ENCODE measurements around the gene SCGB3A1. TPM values are rescaled to one million over a fixed set of nuclear protein-coding genes. Genes with fewer than 3 reads are reported as not detected.

Gene SCGB3A1
- total and polyA plus RNA-seq, 12 donors: 1.2 to 10.4 (median 1.6) TPM; not detected in 4

- H3K27ac ChIP-seq: no peak overlapping the region
- H3K9me3 ChIP-seq (replicated peaks in 1 of 3): no peaks in the 10 kb centered on the region
- H3K27me3 ChIP-seq: no peaks in the 10 kb centered on the region
- no peaks in the 10 kb centered on the region for H3K36me3 ChIP-seq (replicated peaks in 1 of 2)
- DNase-seq: no peak
- intact Hi-C loops (cut with DNase I): no loop called here
- peaks cover 0 to 6% of the 10 kb centered on the region in 2 donors for H3K4me1 ChIP-seq (replicated peaks in 1 of 2)
- no peak overlapping the region for H3K4me3 ChIP-seq
- WGBS, 4 donors: 86 to 92% (median 91%) methylated on average over 3 of the region's 3 CpGs
- no peak for TF ChIP-seq CTCF (IDR thresholded peaks at IDR 0.05)
- TF ChIP-seq POLR2A (IDR thresholded peaks at IDR 0.05): no peak
Observed at GRCh38 chr5:180563994-180564393, 27.3 kb downstream of the SCGB3A1 start.

- Histone ChIP-seq H3K36me3 (replicated peaks in 1 of 2) (no peaks in the 10 kb centered on the region), H3K4me1 (replicated peaks in 1 of 2) (peaks cover 0 to 6% of the 10 kb centered on the region in 2 donors), H3K27ac (no peak overlapping the region), H3K4me3 (no peak overlapping the region), H3K9me3 (replicated peaks in 1 of 3) (no peaks in the 10 kb centered on the region), H3K27me3 (no peaks in the 10 kb centered on the region)
- intact Hi-C loops (cut with DNase I): no loop called here
- DNase-seq: no peak
- TF ChIP-seq POLR2A (IDR thresholded peaks at IDR 0.05) (no peak), CTCF (IDR thresholded peaks at IDR 0.05) (no peak)
- 91 to 97% (median 94%) methylated on average over 11 of the region's 11 CpGs for WGBS, 4 donors
Observed at GRCh38 chr5:180558232-180558631, 33.1 kb downstream of the SCGB3A1 start.

GRCh38 chr5:180557217-180557809 is 34.0 kb downstream of the SCGB3A1 start:
- H3K4me3 ChIP-seq: no peak overlapping the region
- DNase-seq: no peak
- H3K9me3 ChIP-seq (replicated peaks in 1 of 3): no peaks in the 10 kb centered on the region
- intact Hi-C loops (cut with DNase I): no loop called here
- no peak overlapping the region for H3K27ac ChIP-seq
- 76 to 87% (median 82%) methylated on average over 2 of the region's 2 CpGs for WGBS, 4 donors
- TF ChIP-seq CTCF (IDR thresholded peaks at IDR 0.05) (no peak), POLR2A (IDR thresholded peaks at IDR 0.05) (no peak)
- no peaks in the 10 kb centered on the region for H3K27me3 ChIP-seq
- H3K36me3 ChIP-seq (replicated peaks in 1 of 2): no peaks in the 10 kb centered on the region
- H3K4me1 ChIP-seq (replicated peaks in 1 of 2): no peaks in the 10 kb centered on the region

- intact Hi-C loops (cut with DNase I): no loop called here
- 83 to 91% (median 89%) methylated on average over 7 of the region's 7 CpGs for WGBS, 4 donors
- no peaks in the 10 kb centered on the region for H3K9me3 ChIP-seq (replicated peaks in 1 of 3)
- H3K27me3 ChIP-seq: no peaks in the 10 kb centered on the region
- H3K36me3 ChIP-seq (replicated peaks in 1 of 2): no peaks in the 10 kb centered on the region
- no peak for DNase-seq
- no peaks in the 10 kb centered on the region for H3K4me1 ChIP-seq (replicated peaks in 1 of 2)
- TF ChIP-seq CTCF (IDR thresholded peaks at IDR 0.05) (no peak), POLR2A (IDR thresholded peaks at IDR 0.05) (no peak)
- no peak overlapping the region for H3K4me3 ChIP-seq
- H3K27ac ChIP-seq: no peak overlapping the region
Observed at GRCh38 chr5:180555168-180555921, 36.0 kb downstream of the SCGB3A1 start.
